Measurements from ENCODE around the gene DMTF1. TPM values are rescaled to one million over a fixed set of nuclear protein-coding genes. Genes with fewer than 3 reads are reported as not detected.

The DMTF1 gene
- total and polyA plus RNA-seq, 4 experiments from 2014 or later = 13.2 to 183 (median 101) TPM

Other genes starting within 250 kb of the DMTF1 start
- gene ELAPOR2, start 92.8 kb upstream of the DMTF1 start, total RNA-seq = 10 to 100 TPM in 1 of 2 experiments, 1 to 10 TPM in 1; 8.8 to 11.8 TPM
- 10 to 100 TPM in 1 of 2 donors, 1 to 10 TPM in 1; 6.5 to 10.2 TPM for gene ELAPOR2, start 92.8 kb upstream of the DMTF1 start, polyA plus RNA-seq
- gene TMEM243, start 67.3 kb downstream of the DMTF1 start, total RNA-seq = 100 to 1,000 TPM; 103 to 105 TPM
- gene TMEM243, start 67.3 kb downstream of the DMTF1 start, polyA plus RNA-seq = 10 to 100 TPM; 81.3 to 90.4 TPM
- gene CROT, start 193.2 kb downstream of the DMTF1 start, total RNA-seq = 10 to 100 TPM; 17.8 to 19.0 TPM
- 10 to 100 TPM; 12.1 to 13.1 TPM for gene CROT, start 193.2 kb downstream of the DMTF1 start, polyA plus RNA-seq

Measured in CD4-positive, alpha-beta memory T cell (primary cell).